K562 treated with DMSO at 1 percent for 24 hours (cell line): ENCODE data around the gene SLC39A13. TPM values are rescaled to one million over a fixed set of nuclear protein-coding genes. Genes with fewer than 3 reads are reported as not detected.

ENCODE experiments used
- total RNA-seq: library from RNA; unstranded; fragments of 300-600 nt; gene quantifications from 2 replicates; pipeline ENCODE4 v1.2.3, GENCODE V29; 2022; ENCODE audit warnings: low read depth; ENCODE audit not compliant: insufficient read depth

The SLC39A13 gene
- 36.8 and 37.2 TPM in 2 replicates for total RNA-seq

GRCh38 chr11:47407746-47408590 lies at the start of gene SLC39A13:
Gene SLC39A13 (plus strand): TSS chr11:47408590. CDS start chr11:47410095, 1,505 bp downstream.

GRCh38 chr11:47378010-47378835 lies 30.2 kb upstream of the SLC39A13 start, which contains the start of gene SPI1:
Gene SPI1 (minus strand): TSS chr11:47378547. CDS start chr11:47378353, 194 bp downstream.

DNA sequence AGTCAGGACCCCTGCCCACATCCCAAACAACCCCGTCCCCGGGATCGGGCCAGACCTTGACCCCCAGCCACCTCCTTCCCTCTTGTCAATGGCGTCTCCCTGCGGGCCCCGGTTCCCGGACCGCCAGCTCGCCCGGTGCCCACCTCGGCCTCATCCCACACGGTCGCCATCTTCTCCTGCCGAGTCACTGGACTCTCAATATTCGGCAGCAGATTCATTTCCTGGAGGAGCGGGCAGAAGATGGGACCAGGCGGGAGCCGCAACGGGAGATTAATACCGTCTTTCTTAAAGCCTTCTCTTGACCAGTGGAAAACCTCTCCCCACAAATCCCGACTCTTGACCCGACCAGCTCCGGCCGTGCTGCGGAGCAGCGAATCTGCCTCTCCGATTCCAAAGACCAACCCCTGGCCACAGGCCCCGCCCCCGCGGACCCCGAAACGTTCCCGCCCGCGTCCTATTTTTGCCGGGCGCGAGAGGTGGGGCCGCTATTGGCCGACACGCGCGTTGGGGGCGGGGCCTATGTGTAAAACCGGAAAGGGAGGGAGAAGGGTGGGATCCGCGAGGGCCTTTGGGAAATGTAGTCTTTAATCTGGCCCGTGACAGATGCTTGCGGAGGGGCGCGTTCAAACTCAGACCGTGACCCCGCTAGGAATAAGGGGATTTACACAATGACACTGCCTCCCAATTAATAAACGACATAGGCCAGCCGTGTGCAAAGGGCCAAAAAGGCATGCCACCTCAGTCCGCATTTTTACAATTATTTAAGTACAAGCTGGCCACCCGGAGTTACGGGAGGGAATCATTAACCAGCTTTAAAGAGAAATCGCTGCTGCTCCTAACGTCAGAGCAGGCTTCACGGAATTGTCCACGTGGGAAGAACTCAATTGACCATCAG lies 17.9 kb downstream of the SLC39A13 start, which contains the start of gene PSMC3:
TSS of gene PSMC3 (minus strand) at position 378 of the 895 bp plus-strand sequence. CDS start at position 218, 160 bp downstream.

DNA sequence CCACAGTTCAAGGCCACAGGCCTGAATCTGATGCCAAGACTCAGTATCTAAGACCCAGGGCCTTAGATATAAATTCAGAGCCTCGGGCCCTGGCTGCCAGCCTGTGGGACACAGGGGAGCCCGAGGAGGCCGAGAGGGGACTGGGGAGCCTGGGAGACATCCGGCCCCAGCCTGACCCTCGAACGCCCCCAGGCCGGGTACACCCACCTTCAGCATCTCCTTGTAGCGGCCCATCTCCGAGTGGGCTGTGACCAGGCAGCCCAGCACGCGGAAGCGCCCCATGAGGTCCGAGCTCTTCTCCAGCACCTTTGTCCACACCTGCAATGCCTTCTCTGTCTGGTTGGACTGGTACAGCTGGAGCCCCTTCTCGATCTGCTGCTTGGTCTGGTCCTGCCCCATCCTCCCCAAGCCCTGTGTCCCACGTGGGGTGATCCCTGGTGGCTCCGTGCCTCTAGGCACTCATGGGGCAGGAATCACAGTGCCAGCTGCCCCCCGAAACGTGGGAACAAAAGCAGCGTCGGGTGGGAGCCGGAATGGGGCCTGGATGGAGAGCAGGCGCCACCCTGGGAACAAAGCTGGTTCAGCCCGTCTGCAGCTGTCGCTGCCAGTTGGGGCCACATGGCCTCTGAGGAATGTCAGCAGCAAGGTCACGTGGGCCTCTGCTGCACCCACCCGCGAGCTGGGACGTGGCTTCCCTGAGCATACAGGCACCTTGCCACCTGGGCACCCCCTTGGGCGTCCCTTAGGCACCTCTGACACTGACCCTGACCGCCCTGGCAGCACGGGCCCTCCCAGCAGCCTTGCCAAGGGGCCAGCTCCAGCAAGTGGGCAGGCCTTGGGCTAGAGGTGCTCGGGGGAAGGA lies 40.4 kb downstream of the SLC39A13 start, which contains the start of gene RAPSN:
TSS of gene RAPSN (minus strand) at position 571 of the 862 bp plus-strand sequence. CDS start at position 399, 172 bp downstream.

Other genes starting within 250 kb of the SLC39A13 start
- gene ARFGAP2, start 231.7 kb upstream of the SLC39A13 start, total RNA-seq = 88.9 and 92.2 TPM in 2 replicates
- 8.4 and 10.3 TPM in 2 replicates for gene PACSIN3, start 222.2 kb upstream of the SLC39A13 start, total RNA-seq
- 16.0 and 23.1 TPM in 2 replicates for gene DDB2, start 193.6 kb upstream of the SLC39A13 start, total RNA-seq
- 44.0 and 44.2 TPM in 2 replicates for gene ACP2, start 159.8 kb upstream of the SLC39A13 start, total RNA-seq
- gene NR1H3, start 150.6 kb upstream of the SLC39A13 start, total RNA-seq = 23.9 and 33.4 TPM in 2 replicates
- 68.3 and 70.5 TPM in 2 replicates for gene MADD, start 138.5 kb upstream of the SLC39A13 start, total RNA-seq
- 0.07 and 0.14 TPM in 2 replicates for gene MYBPC3, start 55.9 kb upstream of the SLC39A13 start, total RNA-seq
- gene SPI1, start 30.0 kb upstream of the SLC39A13 start, total RNA-seq = 97.0 and 98.7 TPM in 2 replicates
- 257 and 263 TPM in 2 replicates for gene PSMC3, start 17.8 kb downstream of the SLC39A13 start, total RNA-seq
- 1.0 TPM in 1 of 2 replicates, not detected in the other for gene RAPSN, start 40.5 kb downstream of the SLC39A13 start, total RNA-seq
- 25.5 and 29.4 TPM in 2 replicates for gene CELF1, start 144.5 kb downstream of the SLC39A13 start, total RNA-seq
- 148 and 158 TPM in 2 replicates for gene PTPMT1, start 157.0 kb downstream of the SLC39A13 start, total RNA-seq
- 14.7 and 15.5 TPM in 2 replicates for gene KBTBD4, start 170.4 kb downstream of the SLC39A13 start, total RNA-seq
- 186 and 187 TPM in 2 replicates for gene NDUFS3, start 170.5 kb downstream of the SLC39A13 start, total RNA-seq
- not detected in 2 replicates for gene FAM180B, start 178.1 kb downstream of the SLC39A13 start, total RNA-seq
- not detected in 2 replicates for gene C1QTNF4, start 185.8 kb downstream of the SLC39A13 start, total RNA-seq
- gene MTCH2, start 234.0 kb downstream of the SLC39A13 start, total RNA-seq = 52.9 and 61.5 TPM in 2 replicates